Neural progenitor cell (in vitro differentiated cells): Measurements from ENCODE around the gene RAP1A. TPM values are rescaled to one million over a fixed set of nuclear protein-coding genes. Genes with fewer than 3 reads are reported as not detected.

ENCODE experiments used
- DNase-seq: peaks from one replicate; pipeline ENCODE4 v3.0.0-alpha.2; 2016; ENCODE audit warnings: low spot score
- H2AFZ ChIP-seq: fragments of 200-600 bp; sonication (generic); replicated peaks from 2 replicates; pipeline ENCODE4 v1.6.1; 2016; ENCODE audit warnings: antibody characterized with exemption
- H3F3A ChIP-seq: fragments of 200-600 bp; sonication (generic); 2 replicates; pipeline ENCODE4 v1.6.1; 2016; ENCODE audit warnings: antibody characterized with exemption, low read depth
- H3K27ac ChIP-seq: fragments of 200-600 bp; sonication (generic); 2 replicates; pipeline ENCODE4 v1.5.1; 2016; ENCODE audit warnings: mild to moderate bottlenecking
- H3K27me3 ChIP-seq: fragments of 200-600 bp; sonication (generic); 2 replicates; pipeline ENCODE4 v1.6.1; 2016; ENCODE audit warnings: mild to moderate bottlenecking, moderate library complexity
- H3K36me3 ChIP-seq: fragments of 200-600 bp; sonication (generic); 2 replicates; pipeline ENCODE4 v1.5.1; 2016
- H3K4me1 ChIP-seq: fragments of 200-600 bp; sonication (generic); 2 replicates; pipeline ENCODE4 v1.6.1; 2016; ENCODE audit warnings: mixed run types
- H3K4me2 ChIP-seq: fragments of 200-600 bp; sonication (generic); 2 replicates; pipeline ENCODE4 v1.6.1; 2016
- H3K4me3 ChIP-seq: fragments of 200-600 bp; sonication (generic); 2 replicates; pipeline ENCODE4 v1.5.1; 2016
- H3K79me2 ChIP-seq: fragments of 200-600 bp; sonication (generic); 2 replicates; pipeline ENCODE4 v1.6.1; 2016; ENCODE audit warnings: low read depth
- H3K9ac ChIP-seq: fragments of 200-600 bp; sonication (generic); 2 replicates; pipeline ENCODE4 v1.6.1; 2016
- H3K9me3 ChIP-seq: fragments of 200-600 bp; sonication (generic); 2 replicates; pipeline ENCODE4 v1.5.1; 2016; ENCODE audit warnings: low read depth
- H4K20me1 ChIP-seq: fragments of 200-600 bp; sonication (generic); 2 replicates; pipeline ENCODE4 v1.6.1; 2016; ENCODE audit warnings: low read depth
- H3K27ac Mint-ChIP-seq: 3 replicates; pipeline ENCODE4 v1.8.0; 2021; ENCODE audit warnings: mixed read lengths
- H3K27me3 Mint-ChIP-seq: 2 replicates; pipeline ENCODE4 v1.8.0; 2022; ENCODE audit warnings: low read depth, mild to moderate bottlenecking, inconsistent platforms, moderate library complexity, mixed read lengths; ENCODE audit not compliant: insufficient read depth
- H3K36me3 Mint-ChIP-seq: 3 replicates; pipeline ENCODE4 v1.8.0; 2021; ENCODE audit warnings: mixed read lengths
- H3K4me1 Mint-ChIP-seq: 3 replicates; pipeline ENCODE4 v1.8.0; 2021; ENCODE audit warnings: mixed read lengths
- H3K4me3 Mint-ChIP-seq: 3 replicates; pipeline ENCODE4 v1.8.0; 2021; ENCODE audit warnings: mild to moderate bottlenecking, moderate library complexity, mixed read lengths
- H3K9me3 Mint-ChIP-seq: 3 replicates; pipeline ENCODE4 v1.8.0; 2020; ENCODE audit warnings: mixed read lengths
- CTCF ChIP-seq: fragments of 200-600 bp; sonication (generic); IDR thresholded peaks from 2 replicates; pipeline ENCODE4 v1.5.1; 2017; ENCODE audit warnings: antibody characterized with exemption, mild to moderate bottlenecking
- EZH2 ChIP-seq: fragments of 200-600 bp; sonication (generic); IDR thresholded peaks from 2 replicates; pipeline ENCODE4 v1.6.1; 2017; ENCODE audit warnings: antibody characterized with exemption, mild to moderate bottlenecking, moderate library complexity
- EZH2phosphoT487 ChIP-seq: fragments of 200-600 bp; sonication (generic); IDR thresholded peaks from 2 replicates; pipeline ENCODE4 v1.6.1; 2017; ENCODE audit warnings: antibody characterized with exemption
- total RNA-seq: library from RNA; depleted of rRNA; stranded (reverse); fragments of >200 nt; gene quantifications from 2 replicates; pipeline ENCODE4 v1.2.3, GENCODE V29; 2015; ENCODE audit warnings: low replicate concordance

The RAP1A gene
- total RNA-seq, 1 donor from 2014 or later: 27.5 TPM

- TF ChIP-seq CTCF: no peak
- TF ChIP-seq EZH2phosphoT487: no peak
- no peak for TF ChIP-seq EZH2
- no peak for DNase-seq
- Mint-ChIP-seq H3K27ac (no peak overlapping the region), H3K9me3 (no peaks in the 10 kb centered on the region), H3K27me3 (peaks cover 2% of the 10 kb centered on the region), H3K4me1 (peaks cover 7% of the 10 kb centered on the region), H3K4me3 (no peak overlapping the region), H3K36me3 (no peaks in the 10 kb centered on the region)
- Histone ChIP-seq H3K27me3 (no peaks in the 10 kb centered on the region), H3K79me2 (no peaks in the 10 kb centered on the region), H3K9me3 (no peaks in the 10 kb centered on the region), H3K36me3 (no peaks in the 10 kb centered on the region), H2AFZ (no peak overlapping the region), H3K4me2 (peak overlapping the region; percentile 59), H3K4me1 (peaks cover 18% of the 10 kb centered on the region), H3F3A (peaks cover 16% of the 10 kb centered on the region), H3K9ac (no peak overlapping the region), H3K4me3 (no peak overlapping the region), H3K27ac (no peak overlapping the region), H4K20me1 (no peaks in the 10 kb centered on the region)
These were observed 48.4 kb upstream of the RAP1A start for GRCh38 chr1:111571239-111571638.

- peak overlapping the region; percentile 59 for H3K4me2 ChIP-seq
- no peak overlapping the region for H3K9ac ChIP-seq
- Mint-ChIP-seq H3K27ac (no peak overlapping the region), H3K9me3 (no peaks in the 10 kb centered on the region), H3K27me3 (peaks cover 2% of the 10 kb centered on the region), H3K36me3 (no peaks in the 10 kb centered on the region), H3K4me3 (no peak overlapping the region), H3K4me1 (peaks cover 7% of the 10 kb centered on the region)
- H3F3A ChIP-seq: peaks cover 16% of the 10 kb centered on the region
- peaks cover 18% of the 10 kb centered on the region for H3K4me1 ChIP-seq
- no peak for TF ChIP-seq CTCF
- TF ChIP-seq EZH2phosphoT487: no peak
- no peak for TF ChIP-seq EZH2
- H4K20me1 ChIP-seq: no peaks in the 10 kb centered on the region
- H3K9me3 ChIP-seq: no peaks in the 10 kb centered on the region
- H3K79me2 ChIP-seq: no peaks in the 10 kb centered on the region
- peak; percentile 71 for DNase-seq
- no peak overlapping the region for H3K4me3 ChIP-seq
- no peaks in the 10 kb centered on the region for H3K36me3 ChIP-seq
- H2AFZ ChIP-seq: no peak overlapping the region
- H3K27ac ChIP-seq: peak overlapping the region; percentile 44
- H3K27me3 ChIP-seq: no peaks in the 10 kb centered on the region
These were observed 47.6 kb upstream of the RAP1A start for GRCh38 chr1:111571987-111572386.

- no peak for DNase-seq
- no peaks in the 10 kb centered on the region for H3K9me3 ChIP-seq
- no peak overlapping the region for H3K4me3 ChIP-seq
- no peak overlapping the region for H3K4me3 Mint-ChIP-seq
- H3K36me3 ChIP-seq: no peaks in the 10 kb centered on the region
- no peaks in the 10 kb centered on the region for H3K9me3 Mint-ChIP-seq
- H3K4me2 ChIP-seq: no peak overlapping the region
- H3K27ac ChIP-seq: no peak overlapping the region
- peaks cover 7% of the 10 kb centered on the region for H3K4me1 Mint-ChIP-seq
- H3K27ac Mint-ChIP-seq: no peak overlapping the region
- no peaks in the 10 kb centered on the region for H4K20me1 ChIP-seq
- peaks cover 14% of the 10 kb centered on the region for H3F3A ChIP-seq
- H3K27me3 ChIP-seq: no peaks in the 10 kb centered on the region
- H3K9ac ChIP-seq: no peak overlapping the region
- H3K4me1 ChIP-seq: peaks cover 15% of the 10 kb centered on the region
- H3K79me2 ChIP-seq: no peaks in the 10 kb centered on the region
- H2AFZ ChIP-seq: no peak overlapping the region
- H3K27me3 Mint-ChIP-seq: peaks cover 2% of the 10 kb centered on the region
- H3K36me3 Mint-ChIP-seq: no peaks in the 10 kb centered on the region
- TF ChIP-seq CTCF (no peak), EZH2phosphoT487 (no peak), EZH2 (no peak)
These were observed 43.0 kb upstream of the RAP1A start for GRCh38 chr1:111576547-111576946.
